NCI-H187 treated with DMSO at 0.1 percent for 48 hours (cell line): ENCODE data around the gene TFEB.

ENCODE experiments used
- DNase-seq: peaks from one replicate; lab custom pipeline; 2025; lab: John Stamatoyannopoulos, UW

Gene TFEB

GRCh38 chr6:41722969-41723529, 12.4 kb downstream of the TFEB start:
- no peak for DNase-seq

- no peak for DNase-seq
These were observed 14.0 kb downstream of the TFEB start for GRCh38 chr6:41721414-41721813.

GRCh38 chr6:41720783-41721182, 14.6 kb downstream of the TFEB start:
- no peak for DNase-seq

- DNase-seq = no peak
These were observed 15.2 kb downstream of the TFEB start for GRCh38 chr6:41720262-41720620.

- DNase-seq = no peak
These were observed 15.8 kb downstream of the TFEB start for GRCh38 chr6:41719436-41720261.

GRCh38 chr6:41718828-41719227, 16.6 kb downstream of the TFEB start:
- DNase-seq = no peak

- no peak for DNase-seq
These were observed 18.0 kb downstream of the TFEB start for GRCh38 chr6:41717392-41717736.

GRCh38 chr6:41716516-41717391, 18.7 kb downstream of the TFEB start:
- no peak for DNase-seq

- no peak for DNase-seq
These were observed 19.5 kb downstream of the TFEB start for GRCh38 chr6:41715795-41716515.

GRCh38 chr6:41714556-41715273, 20.7 kb downstream of the TFEB start:
- DNase-seq = no peak

GRCh38 chr6:41713650-41714291, 21.6 kb downstream of the TFEB start:
- DNase-seq = no peak

GRCh38 chr6:41713159-41713649, 22.2 kb downstream of the TFEB start:
- DNase-seq = no peak

GRCh38 chr6:41712651-41713103, 22.7 kb downstream of the TFEB start:
- DNase-seq = no peak

GRCh38 chr6:41711323-41712038, 23.9 kb downstream of the TFEB start:
- no peak for DNase-seq

GRCh38 chr6:41709375-41709774, 26.0 kb downstream of the TFEB start:
- DNase-seq = no peak

GRCh38 chr6:41708856-41709255, 26.6 kb downstream of the TFEB start:
- no peak for DNase-seq

- DNase-seq = no peak
These were observed 27.7 kb downstream of the TFEB start for GRCh38 chr6:41707565-41708200.

GRCh38 chr6:41706876-41707564, 28.4 kb downstream of the TFEB start:
- no peak for DNase-seq
